HG02798 (cell line): ENCODE results near the gene SPACA9.

ENCODE experiments used
- ATAC-seq: cut with Tn5 transposase; IDR thresholded peaks from one replicate; pipeline ENCODE4 v1.9.1; 2021; ENCODE audit warnings: mild to moderate bottlenecking; ENCODE audit not compliant: unreplicated experiment, poor library complexity

The SPACA9 gene

DNA sequence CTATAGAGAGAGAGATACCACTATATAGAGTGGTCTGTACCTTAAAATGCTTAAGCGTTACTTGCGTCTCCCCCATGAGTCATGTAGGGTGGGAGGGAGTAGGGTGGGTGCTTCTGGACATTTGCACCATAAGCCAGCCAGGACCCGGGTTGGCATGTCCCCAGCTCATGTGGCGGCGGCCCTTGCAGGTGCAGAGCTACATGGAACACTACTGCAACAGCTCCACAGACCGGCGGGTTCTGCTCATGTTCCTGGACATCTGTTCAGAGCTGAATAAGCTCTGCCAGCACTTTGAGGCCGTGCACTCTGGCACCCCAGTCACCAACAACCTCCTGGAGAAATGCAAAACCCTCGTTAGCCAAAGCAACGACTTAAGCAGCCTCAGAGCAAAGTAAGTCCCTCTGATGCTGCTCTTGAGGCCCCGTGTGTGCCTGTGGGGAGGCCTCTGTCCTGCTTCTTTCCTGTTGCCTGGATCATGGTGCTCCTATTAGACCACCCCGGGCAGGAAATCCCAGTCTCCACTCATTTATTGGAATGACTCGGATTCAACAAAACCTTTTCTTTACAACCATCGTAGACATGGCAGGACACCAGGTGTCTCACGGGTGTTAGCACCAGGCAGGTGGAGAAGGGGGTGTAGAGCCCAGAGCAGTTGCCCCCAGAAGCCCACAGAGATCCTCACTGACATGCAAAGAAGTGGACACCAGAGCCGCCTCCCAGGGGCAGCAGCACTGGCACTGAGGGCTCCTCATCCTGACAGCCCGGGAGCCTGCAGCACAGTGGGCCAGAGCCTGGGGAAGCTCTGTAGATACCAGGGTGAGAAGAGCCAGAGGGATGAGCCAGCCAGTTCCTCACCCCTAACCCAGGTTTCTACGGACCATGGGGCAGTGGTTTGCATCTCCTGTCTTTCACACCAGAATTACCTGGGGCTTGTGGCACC lies 8.8 kb downstream of the SPACA9 start:
- ATAC-seq, result no peak

DNA sequence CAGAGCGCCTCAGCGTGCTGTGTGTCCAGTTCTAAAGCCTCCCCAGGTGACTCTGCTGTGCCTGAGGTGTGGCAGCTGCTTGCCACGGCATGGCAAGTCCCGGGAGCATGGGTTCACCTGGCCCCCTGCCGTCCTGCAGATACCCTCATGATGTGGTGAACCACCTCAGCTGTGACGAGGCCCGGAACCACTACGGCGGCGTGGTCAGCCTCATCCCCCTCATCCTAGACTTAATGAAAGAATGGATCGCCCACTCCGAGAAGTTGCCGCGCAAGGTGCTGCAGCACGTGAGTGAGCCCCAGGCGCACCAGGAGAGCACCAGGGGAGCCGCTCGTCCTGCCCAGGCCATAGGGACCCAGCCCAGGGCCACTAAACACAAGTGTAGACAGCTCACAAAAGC lies 9.5 kb downstream of the SPACA9 start:
- no peak for ATAC-seq

DNA sequence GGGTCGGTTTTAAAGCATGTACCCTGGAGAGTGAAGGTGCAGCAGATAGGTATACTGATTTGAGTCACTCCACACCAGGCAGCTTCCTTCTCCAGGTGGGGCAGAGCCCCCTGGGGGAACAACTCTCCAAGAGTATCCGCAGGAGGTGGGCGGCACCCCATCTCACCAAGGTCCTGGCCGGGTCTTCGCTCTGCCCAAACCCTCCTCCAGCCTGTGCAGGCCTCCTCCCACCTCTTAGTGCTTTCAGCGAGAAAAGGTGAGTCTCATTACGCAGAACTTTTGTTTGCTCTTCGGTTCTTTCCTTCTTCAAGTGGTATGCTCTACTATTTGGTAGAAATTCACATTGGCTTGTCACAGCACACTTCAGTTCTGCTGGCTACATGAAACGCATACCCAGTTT lies 13.7 kb downstream of the SPACA9 start:
- ATAC-seq, result no peak

DNA sequence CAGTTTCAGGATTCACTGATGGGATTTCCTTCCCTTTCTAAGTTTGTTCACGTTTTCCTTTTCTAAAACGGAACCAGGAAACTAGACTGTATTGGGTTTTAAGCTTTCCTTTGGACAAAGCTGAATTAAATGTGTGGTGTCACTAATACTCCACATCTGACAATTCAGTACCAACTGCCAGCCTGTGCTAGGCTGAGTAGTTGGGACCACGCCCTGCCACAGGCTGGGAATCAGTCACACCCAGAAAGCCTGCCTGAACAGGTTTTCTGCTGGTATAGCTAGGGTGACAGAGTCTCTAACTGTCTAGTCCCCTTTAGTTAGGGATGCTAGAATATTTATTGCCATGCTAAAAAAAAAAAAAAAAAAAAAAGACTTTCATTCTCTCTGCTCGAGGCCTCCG lies 15.6 kb downstream of the SPACA9 start:
- ATAC-seq, result no peak

- no peak for ATAC-seq
These were observed 16.5 kb downstream of the SPACA9 start for GRCh38 chr9:132894862-132895835.

DNA sequence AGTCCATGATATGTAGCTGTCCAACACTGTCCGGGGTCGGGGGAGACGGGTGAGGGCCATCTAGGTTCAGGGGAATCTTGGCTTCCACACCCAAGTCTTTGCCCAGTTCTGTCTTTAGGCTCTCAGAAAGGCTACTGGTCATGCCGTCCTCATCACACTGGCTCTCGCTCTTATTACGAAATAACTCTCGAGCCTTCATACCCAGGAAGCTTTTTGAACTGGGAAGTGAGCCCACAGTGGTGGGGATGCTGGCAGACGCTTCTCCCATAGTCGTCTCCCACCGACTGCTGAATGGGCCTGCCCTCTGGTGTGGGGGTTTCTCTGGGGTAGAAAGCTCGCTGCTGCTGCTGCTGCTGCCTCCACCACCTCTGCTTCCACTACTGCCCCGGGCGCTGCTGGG lies 17.6 kb downstream of the SPACA9 start:
- no peak for ATAC-seq

DNA sequence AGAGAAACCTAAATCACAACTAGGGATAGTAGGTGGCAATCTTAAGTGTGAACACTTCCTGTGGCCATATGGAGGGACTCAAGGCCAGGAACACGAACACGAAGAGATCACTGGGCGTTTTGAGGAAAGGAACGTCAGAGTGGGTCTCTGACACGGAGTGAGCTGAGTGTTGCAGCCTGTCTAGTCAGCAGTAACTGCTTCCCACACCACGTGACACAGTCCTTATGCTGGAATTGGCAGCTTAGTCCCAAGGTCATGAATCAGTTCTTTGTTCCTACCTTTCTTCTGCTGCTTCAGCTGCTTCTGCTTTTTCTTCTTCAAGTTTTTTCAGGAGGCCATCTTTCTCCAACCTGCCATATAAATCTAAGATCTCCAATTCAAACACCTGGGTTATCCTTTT lies 18.2 kb downstream of the SPACA9 start:
- no peak for ATAC-seq

- no peak for ATAC-seq
These were observed 19.4 kb downstream of the SPACA9 start for GRCh38 chr9:132898051-132898450.

GRCh38 chr9:132901858-132902831 lies 23.4 kb downstream of the SPACA9 start:
- peak; percentile 45 for ATAC-seq

DNA sequence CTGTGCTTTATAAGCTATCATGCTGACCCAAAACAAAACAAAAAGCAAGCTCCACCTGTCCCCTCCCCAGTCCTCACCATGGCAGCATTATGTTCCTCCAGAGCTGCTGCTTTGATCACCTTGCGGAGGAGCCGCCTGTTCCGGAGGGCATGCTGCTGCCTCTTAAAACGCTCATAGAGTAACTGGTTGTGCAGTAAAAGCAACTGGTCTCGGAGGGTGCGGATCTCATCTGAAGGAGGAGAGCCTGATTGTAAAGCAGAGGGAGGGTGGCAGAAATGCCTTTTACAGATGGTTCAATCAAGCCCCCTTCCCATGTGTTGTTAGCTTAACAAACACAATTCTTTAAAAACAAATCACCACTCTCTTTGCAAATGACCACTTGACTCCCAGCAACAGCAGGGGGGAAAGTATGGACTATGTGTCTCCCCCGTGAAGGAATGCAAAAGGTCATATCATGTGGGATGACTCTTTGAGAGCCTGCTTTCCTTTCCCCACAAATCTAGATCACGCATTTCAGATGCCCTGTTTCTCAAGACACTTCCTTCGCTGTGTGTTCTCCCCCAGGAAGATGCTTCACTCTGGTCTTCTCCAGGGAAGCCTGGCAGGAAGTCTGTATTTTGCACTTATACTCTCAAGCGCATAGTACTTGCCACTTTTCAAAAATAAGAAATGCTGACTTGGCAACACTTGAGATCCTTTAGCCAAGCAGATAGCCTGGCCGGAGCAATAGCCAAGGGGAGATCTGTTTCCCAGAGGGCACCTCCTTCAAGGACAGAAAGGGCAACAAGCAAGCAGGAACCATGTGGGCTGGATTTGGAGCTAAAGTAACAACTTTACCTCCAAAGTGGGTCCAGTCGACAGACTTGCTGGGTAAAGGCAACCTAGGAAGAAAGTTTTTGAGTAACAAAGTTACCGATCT lies 25.1 kb downstream of the SPACA9 start:
- ATAC-seq, result no peak

GRCh38 chr9:132905726-132906125 lies 27.0 kb downstream of the SPACA9 start:
- ATAC-seq, result no peak

DNA sequence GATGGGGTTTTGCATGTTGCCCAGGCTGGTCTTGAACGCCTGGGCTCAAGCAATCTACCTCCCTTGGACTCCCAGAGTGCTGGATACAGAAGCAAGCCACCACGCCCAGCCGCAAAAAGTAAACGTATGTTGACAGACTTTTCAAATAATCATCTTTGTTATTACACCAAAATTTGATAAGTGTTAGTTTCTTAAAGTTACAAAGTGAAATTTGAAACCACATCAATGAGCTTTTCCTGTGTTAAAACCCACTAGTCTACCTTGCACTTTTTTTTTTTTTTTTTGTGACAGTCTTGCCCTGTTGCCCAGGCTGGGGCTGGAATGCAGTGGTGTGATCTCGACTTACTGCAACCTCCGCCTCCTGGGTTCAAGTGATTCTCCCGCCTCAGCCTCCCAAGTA lies 29.9 kb downstream of the SPACA9 start:
- no peak for ATAC-seq

DNA sequence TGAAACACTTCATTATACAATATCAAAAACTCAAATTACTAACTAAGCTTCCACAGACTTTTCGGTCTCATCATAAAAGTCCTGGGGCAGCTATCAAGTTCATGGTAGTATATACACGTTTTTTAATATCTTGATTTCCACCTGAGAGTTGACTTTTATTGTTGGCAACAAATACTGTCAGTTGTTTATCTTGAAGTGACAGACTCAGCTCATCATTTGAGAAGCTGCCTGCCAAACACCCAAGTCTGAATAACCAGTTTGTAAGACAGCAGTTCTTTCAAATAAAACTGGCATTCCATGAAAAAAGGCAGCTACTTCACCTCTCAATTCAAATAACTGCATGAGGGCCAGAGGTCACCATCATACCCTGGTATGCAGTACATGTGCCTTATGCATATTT lies 30.6 kb downstream of the SPACA9 start:
- no peak for ATAC-seq

DNA sequence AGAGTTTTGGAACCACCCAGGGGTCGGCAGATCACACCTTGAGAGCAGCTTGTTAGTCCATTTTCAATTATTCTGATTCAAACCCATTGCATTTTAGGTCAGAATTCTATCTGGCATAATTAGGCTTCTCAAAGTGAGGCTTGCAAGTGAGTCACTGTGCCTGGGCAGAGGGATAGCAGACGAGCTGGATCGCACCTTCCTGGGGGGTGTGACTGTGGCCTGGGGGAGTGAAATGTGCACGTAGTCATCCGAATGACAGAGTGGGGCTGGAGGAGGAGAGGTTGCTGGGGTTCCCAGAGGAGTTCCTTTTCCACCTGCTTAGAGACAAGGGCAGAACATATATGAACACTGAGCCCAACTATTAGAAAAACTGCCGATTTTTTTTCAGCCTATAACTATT lies 31.7 kb downstream of the SPACA9 start:
- ATAC-seq, result no peak

DNA sequence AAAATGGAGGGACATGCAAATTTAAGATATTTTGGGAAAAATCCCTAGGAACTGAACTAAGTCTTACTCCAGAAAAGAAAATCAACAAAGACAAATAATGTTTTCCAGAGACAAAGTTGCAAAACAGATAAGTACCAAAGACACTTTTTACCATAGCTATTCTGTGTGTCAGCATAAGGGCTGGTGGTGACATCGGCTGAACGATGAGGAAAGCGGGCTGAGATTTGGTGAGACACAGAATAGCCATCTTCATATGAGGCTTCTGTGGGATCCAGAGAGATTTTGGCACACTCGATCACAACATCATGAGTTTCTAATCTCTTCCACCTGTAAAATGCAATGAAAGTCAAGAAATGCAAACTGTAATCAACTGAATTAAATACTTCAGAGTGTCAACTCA lies 33.4 kb downstream of the SPACA9 start:
- ATAC-seq, result no peak

DNA sequence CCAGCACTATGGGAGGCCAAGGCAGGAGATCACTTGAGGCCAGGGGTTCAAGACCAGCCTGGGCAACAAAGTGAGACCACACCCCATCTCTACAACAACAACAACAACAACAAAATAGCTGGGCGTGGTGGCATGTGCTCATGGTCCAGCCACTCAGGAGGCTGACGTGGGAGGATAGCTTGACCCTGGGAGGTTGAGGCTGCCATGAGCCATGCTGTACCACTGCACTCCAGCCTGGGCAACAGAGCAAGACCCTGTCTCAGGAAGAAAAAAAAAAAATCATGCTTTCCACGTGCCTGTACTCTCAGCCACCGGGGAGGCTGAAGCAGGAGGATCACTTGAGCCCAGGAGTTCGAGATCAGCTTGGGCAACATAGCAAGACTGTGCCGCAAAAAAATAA lies 36.2 kb downstream of the SPACA9 start:
- no peak for ATAC-seq

GRCh38 chr9:132919614-132920268 lies 41.0 kb downstream of the SPACA9 start:
- no peak for ATAC-seq

GRCh38 chr9:132923346-132923902 lies 44.7 kb downstream of the SPACA9 start:
- no peak for ATAC-seq
